Frontal cortex (tissue), 4 donors: ENCODE measurements around the gene KRTAP5-4. TPM values are rescaled to one million over a fixed set of nuclear protein-coding genes. Genes with fewer than 3 reads are reported as not detected.
"Not testable (repeated sequence)": the region's sequence is repeated elsewhere in the genome, so short reads cannot be mapped to it uniquely, and the experiment has no call there.

Source experiments
- DNase-seq, 2 donors: peaks; one replicate each; pipeline ENCODE4 v3.0.0; 2012; ENCODE audit warnings: low spot score in 2 of 2
- FAIRE-seq: peaks from 2 replicates; lab custom pipeline; 2012; peaks lifted over from hg19 to GRCh38; lab: Jason Lieb, UNC
- total RNA-seq: library from RNA; depleted of rRNA; stranded (reverse); fragments of >200 nt; gene quantifications from one replicate; pipeline ENCODE4 v1.2.3, GENCODE V29; 2014
- donor health status: control.
- donor health status: control.
- donor health status: control.

Gene KRTAP5-4, protein sequence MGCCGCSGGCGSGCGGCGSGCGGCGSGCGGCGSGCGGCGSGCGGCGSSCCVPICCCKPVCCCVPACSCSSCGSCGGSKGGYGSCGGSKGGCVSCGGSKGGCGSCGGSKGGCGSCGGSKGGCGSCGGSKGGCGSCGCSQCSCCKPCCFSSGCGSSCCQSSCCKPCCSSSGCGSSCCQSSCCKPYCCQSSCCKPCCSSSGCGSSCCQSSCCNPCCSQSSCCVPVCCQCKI
- not detected for total RNA-seq

DNA sequence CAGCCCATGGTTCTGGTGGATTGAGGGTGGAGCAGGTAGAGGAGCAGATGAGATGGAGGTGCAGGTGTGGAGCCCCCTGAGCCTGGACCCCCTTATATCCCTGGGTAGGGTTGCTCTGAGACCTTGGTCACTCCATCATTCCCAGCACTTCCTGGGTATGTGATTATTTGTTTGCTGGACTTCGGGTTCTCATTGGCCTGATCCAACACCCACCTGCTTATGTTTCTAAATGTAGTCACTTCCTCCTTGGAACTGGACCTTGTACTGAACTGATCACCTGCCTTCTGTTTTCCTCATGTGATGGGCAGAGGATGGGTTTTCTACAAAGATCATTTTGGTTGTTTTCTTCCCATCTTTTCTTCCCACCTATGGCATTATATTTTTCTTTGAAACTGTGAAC is at the start of gene KRTAP5-4:
Gene KRTAP5-4 (minus strand): TSS at position 53 of the 400 bp plus-strand sequence. CDS start 45 bp downstream, at position 8.
- DNase-seq: no peak
- FAIRE-seq: no peak

DNA sequence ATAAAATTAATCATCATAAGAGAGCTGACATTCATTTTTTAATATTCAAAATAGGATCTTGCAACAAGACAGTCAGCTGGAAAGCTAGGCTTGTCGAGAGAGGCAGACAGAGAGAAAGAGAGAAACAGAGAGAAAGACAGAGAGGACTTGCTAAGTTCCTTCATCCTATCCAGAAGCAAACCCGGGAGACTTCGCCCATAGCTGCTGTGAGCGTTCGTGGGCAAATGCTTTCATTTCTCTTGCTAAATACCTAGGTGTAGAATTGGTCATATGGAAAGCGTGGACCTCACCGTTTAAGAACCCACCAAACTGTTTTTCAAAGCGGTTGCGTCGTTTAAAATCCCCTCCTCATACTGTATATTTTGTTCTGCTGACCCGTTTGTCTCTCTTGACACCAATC is 49.7 kb upstream of the KRTAP5-4 start:
- no peak for FAIRE-seq
- no peak for DNase-seq

DNA sequence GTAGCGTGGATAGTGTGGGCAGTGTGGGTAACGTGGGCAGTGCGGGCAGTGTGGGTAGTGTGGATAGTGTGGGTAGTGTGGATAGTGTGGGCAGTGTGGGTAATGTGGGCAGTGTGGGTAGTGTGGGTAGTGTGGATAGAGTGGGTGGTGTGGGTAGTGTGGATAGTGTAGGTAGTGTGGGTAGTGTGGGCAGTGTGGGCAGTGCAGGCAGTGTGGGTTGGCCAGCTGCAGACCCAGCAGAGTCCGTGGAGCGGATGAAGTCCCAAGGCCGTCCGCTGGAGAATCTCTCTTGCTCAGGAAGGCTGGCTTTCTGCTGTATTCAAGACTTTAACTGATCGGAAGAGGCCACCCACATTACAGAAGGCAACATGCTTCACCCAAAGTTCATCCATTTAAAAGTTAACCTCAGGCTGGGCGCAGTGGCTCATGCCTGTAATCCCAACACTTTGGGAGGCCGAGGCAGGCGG is 49.0 kb upstream of the KRTAP5-4 start:
- no peak for DNase-seq
- no peak for FAIRE-seq

DNA sequence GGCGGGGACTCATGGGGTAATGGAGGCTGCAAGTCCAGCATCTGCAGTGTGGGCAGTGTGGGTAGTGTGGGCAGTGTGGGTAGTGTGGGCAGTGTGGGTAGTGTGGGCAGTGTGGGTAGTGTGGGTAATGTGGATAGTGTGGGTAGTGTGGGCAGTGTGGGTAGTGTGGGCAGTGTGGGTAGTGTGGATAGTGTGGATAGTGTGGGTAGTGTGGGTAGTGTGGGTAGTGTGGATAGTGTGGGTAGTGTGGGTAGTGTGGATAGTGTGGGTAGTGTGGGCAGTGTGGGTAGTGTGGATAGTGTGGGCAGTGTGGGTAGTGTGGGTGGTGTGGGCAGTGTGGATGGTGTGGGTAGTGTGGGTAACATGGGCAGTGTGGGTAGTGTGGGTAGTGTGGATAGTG is 48.5 kb upstream of the KRTAP5-4 start:
- peak; percentile 86 for FAIRE-seq
- not testable (repeated sequence) for DNase-seq

DNA sequence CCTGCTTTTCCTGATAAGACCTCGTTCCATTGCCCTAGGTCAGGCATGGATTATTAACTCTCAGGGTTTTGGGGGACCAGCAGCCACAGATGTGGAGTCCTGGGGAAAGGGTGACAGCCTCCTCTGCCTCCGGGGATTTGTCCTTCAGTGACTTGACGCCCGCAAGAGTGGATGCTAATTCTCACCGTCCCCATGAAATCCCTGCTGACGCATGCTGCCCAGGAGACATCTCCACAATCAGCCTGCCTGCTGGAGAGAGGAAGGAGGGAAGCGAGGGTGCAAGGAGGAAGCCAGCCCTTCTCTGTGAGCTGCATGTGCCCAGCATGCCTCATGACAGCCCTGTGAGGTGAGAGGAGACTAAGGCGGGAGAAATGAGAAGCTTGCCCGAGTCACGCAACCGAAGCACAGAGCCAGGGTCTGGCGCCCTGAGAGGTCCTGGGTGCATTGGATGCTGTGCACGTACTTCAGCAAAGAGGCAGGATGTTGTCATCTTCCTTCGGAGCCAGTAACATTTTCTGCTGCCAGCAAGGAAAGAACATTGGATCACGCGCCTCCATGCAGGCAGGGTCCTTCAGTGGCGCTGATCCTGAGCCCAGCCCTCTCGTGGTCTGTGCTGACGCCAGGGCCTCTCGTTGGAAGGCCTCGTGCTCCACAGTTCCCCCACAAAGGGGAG is 47.7 kb upstream of the KRTAP5-4 start:
- DNase-seq (peak; percentile 28 to 41), FAIRE-seq (no peak)

DNA sequence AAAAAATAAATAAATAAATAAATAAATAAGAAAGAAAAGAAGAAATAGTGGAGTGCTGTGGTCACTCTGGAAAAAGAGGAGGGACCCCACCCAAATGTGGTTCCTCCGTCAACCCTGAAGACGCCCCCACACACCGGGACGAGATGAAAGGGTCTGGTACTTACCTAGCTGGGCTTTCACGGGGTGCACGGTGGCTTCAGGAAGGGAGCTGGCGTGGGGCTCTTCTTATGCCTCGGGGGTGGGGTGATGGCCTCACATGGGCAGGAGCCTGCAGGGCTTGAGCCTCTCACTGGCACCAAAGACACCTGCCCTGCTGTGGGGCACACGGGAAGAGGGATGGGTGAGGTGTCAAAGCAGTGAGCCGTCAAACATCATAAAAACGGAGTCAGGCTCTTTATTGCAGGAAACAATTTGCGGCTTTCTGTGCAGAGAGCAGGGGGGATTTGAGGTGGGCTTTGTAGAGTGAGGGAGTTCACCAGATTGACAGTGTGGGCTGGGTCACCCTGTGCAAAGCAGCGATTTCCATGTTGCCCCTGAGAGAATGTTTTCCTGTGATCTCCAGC is 47.1 kb upstream of the KRTAP5-4 start:
- no peak for DNase-seq
- FAIRE-seq: no peak

DNA sequence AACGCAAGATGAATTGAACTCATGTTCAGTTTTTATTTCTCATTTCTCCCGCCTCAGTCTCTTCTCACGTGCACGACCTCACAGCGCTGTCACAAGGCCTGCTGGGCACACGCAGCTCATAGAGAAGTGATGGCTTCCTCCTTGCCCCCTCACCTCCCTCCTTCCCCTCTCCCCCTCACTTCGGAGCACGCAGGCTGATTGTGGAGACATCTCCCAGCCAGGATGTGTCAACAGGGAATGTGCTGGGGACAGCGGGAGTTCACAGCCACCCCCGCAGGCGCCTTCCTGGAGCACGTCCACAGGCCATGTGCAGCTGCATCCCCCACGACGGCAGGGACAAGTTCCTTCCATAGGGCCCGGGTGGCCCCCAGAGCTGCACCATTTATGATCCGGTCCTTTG is 46.0 kb upstream of the KRTAP5-4 start:
- FAIRE-seq: no peak
- no peak for DNase-seq

DNA sequence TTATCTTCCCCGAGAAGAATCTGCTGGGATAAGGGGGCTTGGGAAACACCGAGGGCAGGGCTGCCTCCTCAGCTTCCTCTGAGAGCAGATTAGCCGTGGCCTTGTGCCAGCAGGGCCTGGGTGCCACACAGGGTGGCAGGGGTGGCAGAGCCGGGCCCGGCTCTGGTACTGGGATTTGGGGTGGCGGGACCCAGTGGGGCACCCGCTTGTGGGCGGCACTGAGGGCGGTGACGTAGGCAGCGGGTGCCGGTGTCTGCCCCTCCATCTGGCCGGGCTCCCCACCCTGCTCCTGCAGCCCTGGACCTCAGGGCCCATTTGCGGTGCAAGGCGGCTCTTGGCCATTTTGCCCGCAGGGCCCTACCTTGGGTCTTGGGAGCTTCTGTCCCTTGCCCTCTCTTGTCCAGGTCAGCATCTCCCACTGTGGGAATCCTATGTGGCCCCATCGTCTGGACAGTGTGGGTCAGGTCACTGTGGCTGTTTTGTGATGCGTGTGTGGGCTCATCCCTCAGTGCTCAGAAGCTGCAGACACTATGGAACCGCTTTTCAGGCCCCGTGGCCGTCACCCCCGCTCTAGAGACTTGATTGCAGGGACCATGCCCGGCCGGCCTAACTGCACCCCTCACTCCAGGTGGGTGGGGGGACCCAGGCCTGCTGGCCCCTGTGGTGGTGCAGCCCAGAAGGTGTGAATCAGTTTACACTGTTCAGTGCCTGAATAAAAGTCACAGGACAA is 45.3 kb upstream of the KRTAP5-4 start:
- no peak for DNase-seq
- no peak for FAIRE-seq

DNA sequence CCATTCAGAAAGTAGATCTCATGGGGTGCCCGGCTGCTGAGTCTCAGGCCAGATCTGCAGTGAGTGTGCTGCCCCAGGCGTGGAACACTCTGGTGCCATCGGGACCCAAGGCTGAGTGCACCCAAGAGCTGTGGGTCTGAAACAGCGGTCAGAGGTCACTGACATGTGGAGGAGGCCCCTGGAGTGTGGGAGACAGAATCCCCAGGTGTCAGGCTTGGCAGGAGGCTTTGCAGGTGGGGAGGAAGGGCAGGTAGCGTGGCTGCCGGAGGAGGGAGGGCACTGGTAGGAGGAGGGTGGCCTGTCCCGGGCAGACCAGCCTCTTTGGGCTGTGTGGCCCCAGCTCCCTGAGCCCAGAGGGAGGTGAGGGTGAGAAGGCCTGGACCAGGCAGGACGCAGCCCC is 43.4 kb upstream of the KRTAP5-4 start:
- no peak for DNase-seq
- no peak for FAIRE-seq

DNA sequence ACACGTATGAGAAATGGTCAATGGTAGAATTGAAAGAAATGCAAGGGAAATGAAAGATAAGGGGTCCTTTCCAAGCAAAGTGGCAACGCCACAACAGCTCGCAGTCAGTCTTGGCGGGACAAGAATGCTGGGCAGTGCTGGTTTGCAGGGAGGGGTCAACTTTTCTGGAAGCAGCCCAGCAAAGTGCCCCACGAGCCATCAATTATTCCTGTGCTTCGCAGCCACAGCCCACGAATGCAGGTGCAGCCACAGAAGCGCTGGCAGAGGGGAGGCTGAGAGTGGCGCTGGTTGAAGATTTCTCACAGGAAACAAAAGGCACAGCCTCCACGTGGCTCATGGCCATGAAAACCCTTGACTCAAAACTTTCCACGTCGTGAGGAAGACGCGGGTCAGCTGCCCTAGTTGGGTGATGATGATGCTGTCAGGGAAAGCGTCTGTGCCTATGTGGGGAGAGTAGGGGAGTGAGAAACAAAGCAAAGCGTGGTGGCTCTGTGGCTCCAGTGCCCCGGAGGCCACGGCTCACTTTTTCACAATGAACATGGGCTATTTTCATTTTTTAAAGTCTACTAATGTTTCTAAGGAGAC is 40.9 kb upstream of the KRTAP5-4 start:
- not testable (repeated sequence) for FAIRE-seq

DNA sequence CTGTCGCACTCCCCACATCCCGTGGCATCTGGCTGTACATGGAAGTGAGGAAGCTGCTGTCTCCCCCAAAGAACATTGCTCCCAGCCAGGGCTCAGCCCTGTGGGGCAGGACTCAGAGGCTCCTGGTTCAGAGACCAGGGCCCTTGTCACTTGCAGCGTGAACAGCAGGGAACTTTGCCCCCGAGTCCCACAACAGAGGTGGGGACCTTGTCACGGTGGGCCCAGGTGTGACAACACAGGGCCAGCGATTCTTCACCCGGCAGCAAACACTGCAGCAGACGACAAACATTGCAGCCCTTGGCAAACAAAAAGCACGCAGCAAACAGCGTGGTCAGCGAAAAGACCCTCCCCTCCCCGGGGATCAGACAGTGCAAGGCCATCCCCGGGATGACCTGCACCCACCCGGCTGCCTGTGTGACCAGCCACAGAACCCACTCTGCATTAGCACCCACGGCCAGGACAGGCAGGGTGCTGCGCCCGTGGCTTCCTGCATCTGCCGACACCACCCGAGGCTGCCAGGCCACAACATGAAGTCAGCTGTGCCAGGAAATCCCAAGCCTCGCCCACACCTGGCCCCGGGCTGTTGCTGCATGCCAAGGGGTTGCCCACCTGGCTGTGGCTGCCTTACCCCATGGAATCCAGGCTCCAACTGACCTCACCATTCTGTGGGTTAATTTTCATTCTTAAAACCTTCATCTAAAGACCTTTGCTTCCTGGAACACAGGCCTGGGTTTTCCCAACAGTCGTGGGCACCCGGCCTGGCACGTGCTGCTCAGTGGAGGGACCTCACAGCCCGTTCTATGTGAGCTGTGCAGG is 39.7 kb upstream of the KRTAP5-4 start:
- DNase-seq, FAIRE-seq: not testable (repeated sequence)

More for the DNA sequence above, 40.9 kb upstream of the KRTAP5-4 start:
- not testable (repeated sequence) for DNase-seq

DNA sequence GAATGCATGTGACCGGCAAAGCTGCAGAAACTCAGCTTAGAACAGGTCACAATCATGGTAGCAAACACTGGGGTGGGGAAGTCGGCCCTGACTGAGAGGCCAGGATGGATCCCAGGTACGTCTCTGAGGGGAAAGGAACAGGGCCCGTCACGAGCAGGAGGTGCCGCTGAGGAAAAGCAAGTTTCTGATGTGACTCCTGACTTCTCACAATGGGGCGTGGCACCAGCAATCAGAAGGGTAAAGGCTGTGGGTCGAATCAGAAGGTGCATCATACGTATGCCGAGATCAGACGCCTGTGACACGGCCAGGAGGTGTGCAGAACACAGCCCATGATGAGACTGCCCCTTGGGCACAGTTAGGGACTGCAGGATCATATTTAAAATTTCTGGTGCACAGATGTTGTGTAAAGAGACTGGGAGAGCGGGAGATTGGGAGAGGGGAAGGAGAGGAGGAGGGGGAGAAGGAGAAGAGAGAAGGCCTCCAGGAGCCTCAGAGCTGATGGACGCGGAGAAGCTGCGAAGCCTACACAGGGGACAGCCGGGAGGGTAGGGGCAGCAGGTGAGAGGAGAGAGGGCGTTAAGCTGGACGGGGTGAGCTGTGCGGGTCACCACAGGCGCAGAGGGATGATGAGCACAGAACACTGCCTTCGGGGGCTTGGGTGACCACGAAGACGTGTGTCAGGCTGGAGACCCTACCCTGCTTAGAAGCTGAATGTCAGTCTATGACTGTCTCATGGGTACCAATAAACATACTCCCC is 38.4 kb upstream of the KRTAP5-4 start:
- FAIRE-seq (no peak), DNase-seq (no peak)

DNA sequence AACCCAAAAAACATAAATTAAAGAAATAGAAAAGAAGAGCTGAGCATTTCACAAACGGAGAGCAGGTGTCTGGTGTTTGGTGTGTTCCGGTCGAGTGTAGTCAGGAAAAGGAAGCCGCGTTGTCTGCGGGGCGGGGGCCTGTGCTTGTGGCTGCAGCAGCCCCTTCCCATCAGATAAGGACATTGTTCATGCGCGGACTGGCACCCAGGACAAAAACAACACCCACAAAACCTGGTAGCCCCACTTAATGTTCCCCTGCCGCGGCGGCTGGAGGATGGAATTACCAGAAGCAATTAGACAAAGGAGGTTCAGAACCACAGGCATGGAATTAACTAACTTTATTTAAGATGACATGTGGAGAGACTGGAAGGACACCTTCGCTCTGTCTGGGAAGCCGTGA is 37.6 kb upstream of the KRTAP5-4 start:
- no peak for FAIRE-seq
- DNase-seq: no peak

DNA sequence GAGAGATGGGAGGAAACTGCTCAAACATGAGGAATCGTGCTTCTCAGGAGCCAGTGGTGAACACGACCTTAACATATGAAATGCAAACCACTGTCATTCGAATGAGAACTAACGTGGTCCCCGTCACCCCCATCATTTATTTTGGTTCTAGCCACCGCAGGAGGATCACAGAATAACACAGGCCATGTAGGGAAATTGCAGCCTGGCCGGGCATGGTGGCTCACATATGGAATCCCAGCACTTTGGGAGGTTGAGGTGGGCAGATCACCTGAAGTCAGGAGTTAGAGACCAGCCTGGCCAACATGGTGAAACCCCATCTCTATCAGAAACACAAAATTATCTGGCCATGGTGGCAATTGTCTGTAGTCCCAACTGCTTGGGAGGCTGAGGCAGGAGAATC is 34.7 kb upstream of the KRTAP5-4 start:
- DNase-seq (no peak), FAIRE-seq (no peak)

DNA sequence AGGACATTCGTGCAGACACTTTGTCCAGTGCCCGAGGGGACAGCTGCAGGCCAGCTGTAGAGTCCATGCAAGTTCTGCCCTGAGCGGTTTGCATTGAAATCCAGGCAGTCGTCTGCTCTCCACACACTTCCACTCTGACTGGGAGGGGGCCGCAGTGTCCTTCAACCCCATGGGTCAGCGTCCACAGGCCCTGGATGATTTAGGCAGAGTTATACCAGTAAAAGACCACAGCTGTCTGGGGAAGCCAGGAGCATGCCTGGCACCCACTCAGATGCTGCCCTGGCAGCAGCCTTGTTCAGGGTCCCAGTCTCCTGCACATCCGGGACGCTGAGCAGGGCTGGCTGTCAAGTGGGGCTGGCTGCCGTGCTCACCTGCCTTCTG is 34.1 kb upstream of the KRTAP5-4 start:
- FAIRE-seq (no peak), DNase-seq (no peak)

DNA sequence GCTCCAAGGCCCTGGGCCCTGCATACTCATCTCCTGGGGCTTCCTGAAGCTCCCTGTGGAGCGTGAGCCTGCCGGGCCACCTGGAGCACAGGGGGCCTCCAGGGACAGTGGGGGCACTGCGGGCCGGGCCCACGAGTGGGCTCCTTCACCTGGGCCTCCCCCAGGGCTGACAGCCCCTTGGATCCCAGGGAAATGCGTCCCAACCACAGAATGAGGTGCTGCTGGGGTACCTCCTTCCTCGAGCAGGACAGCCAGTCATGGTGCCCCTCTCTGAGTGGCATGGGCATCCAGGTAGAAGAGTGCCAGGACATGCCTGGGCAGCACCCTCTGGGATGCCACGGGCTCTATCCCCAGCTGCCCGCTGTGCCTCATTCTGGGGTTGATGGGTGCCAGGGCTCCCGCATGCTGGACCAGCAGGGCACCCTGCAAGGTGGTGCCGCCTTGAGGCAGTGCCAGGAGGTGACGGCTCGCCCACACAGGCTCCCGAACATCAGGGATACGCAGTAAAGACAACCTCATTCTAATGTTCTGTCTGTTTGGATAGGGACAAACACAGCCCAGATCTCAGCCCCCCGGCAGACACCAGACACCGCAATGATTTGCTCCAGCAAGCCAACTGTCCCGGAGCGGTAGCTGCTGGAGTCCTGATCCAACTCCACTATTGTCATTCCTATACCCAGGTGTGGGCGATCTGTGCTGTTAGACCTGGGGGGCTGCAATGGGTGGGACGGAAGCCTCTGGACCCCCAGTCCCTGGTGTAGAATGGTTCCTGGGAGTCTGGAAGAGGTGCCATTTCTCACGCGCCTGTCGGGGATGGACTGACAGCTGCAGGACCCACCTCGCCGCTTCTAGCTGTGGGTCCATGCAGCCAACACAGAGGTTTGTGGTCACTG is 33.5 kb upstream of the KRTAP5-4 start:
- DNase-seq (no peak), FAIRE-seq (no peak)

DNA sequence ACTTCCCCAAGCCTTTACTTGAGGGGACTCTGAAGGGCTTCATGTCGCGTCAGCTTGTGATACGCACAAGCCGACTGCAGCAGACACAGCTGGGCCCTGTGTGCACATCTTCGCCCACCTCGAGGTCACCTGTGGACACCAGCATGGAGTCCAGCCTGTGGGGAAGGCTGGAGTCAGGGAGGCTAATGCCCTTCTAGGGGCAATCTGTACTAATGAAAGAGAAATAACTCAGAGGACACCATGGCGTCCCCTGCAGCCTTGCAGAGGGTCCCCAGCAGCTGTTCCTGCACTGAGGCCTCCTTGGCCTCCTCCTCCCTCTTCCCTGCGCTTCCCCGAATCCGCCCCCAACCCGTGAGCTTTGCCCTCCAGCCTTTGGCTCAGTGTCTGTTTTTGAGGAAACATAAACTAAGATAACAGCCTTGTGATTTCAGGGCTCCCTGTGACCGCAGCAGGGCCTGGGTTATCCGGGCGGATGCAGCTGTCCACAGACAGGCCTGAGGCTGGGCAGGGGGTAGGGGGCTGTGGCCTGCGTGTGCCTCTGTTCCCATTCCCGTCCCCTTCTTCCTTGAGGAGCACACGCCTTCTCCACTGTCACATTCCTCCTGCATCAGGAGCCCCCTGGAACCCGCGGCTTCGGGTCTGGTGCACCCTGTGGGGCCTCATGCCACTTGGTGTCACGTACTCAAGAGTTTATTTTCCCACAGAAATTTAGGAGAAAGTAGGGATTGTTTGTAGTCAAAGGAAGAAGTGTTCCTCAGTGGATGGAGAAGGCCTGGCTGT is 32.6 kb upstream of the KRTAP5-4 start:
- FAIRE-seq (no peak), DNase-seq (no peak)
